Hepatocyte (in vitro differentiated cells): ENCODE measurements around the gene TRHDE. TPM values are rescaled to one million over a fixed set of nuclear protein-coding genes. Genes with fewer than 3 reads are reported as not detected.

Experiments used
- DNase-seq: peaks from one replicate; pipeline ENCODE4 v3.0.0-alpha.2; 2016; ENCODE audit warnings: low spot score
- H2AFZ ChIP-seq: fragments of 200-600 bp; sonication (generic); 2 replicates; pipeline ENCODE4 v1.6.0; 2016; ENCODE audit warnings: antibody characterized with exemption, mild to moderate bottlenecking
- H3K27ac ChIP-seq: fragments of 200-600 bp; sonication (generic); 2 replicates; pipeline ENCODE4 v1.5.1; 2016; ENCODE audit warnings: mild to moderate bottlenecking
- H3K27me3 ChIP-seq: fragments of 200-600 bp; sonication (generic); 2 replicates; pipeline ENCODE4 v1.6.1; 2016
- H3K36me3 ChIP-seq: fragments of 200-600 bp; sonication (generic); replicated peaks from 2 replicates; pipeline ENCODE4 v1.5.1; 2016; ENCODE audit warnings: low read depth; ENCODE audit not compliant: insufficient read depth
- H3K4me1 ChIP-seq: fragments of 200-600 bp; sonication (generic); 2 replicates; pipeline ENCODE4 v1.5.1; 2016; ENCODE audit warnings: mild to moderate bottlenecking, moderate library complexity; ENCODE audit not compliant: insufficient read depth
- H3K4me2 ChIP-seq: fragments of 200-600 bp; sonication (generic); 2 replicates; pipeline ENCODE4 v1.6.0; 2016
- H3K4me3 ChIP-seq: fragments of 200-600 bp; sonication (generic); 2 replicates; pipeline ENCODE4 v1.5.1; 2016; ENCODE audit warnings: mild to moderate bottlenecking
- H3K79me2 ChIP-seq: fragments of 200-600 bp; sonication (generic); 2 replicates; pipeline ENCODE4 v1.6.0; 2017; ENCODE audit warnings: mild to moderate bottlenecking
- H3K9me2 ChIP-seq: fragments of 200-600 bp; sonication (generic); replicated peaks from 2 replicates; pipeline ENCODE4 v1.6.0; 2017; ENCODE audit warnings: mild to moderate bottlenecking; ENCODE audit not compliant: insufficient read depth
- H3K9me3 ChIP-seq: fragments of 200-600 bp; sonication (generic); 2 replicates; pipeline ENCODE4 v1.5.1; 2016; ENCODE audit warnings: low read depth, mild to moderate bottlenecking
- H4K20me1 ChIP-seq: fragments of 200-600 bp; sonication (generic); 2 replicates; pipeline ENCODE4 v1.6.0; 2016; ENCODE audit warnings: mild to moderate bottlenecking; ENCODE audit not compliant: insufficient read depth, poor library complexity, severe bottlenecking
- EZH2 ChIP-seq: fragments of 200-600 bp; sonication (generic); IDR thresholded peaks from 2 replicates; pipeline ENCODE4 v1.6.1; 2016; ENCODE audit warnings: antibody characterized with exemption, mild to moderate bottlenecking, borderline replicate concordance
- EZH2phosphoT487 ChIP-seq: fragments of 200-600 bp; sonication (generic); IDR thresholded peaks from one replicate; pipeline ENCODE4 v1.6.1; 2018; ENCODE audit warnings: antibody characterized with exemption, mild to moderate bottlenecking, low read depth, moderate library complexity; ENCODE audit not compliant: unreplicated experiment, severe bottlenecking
- WGBS: methylation state at CpG from one replicate; pipeline ENCODE4 v1.1.6; 2016; ENCODE audit warnings: low lambda C conversion rate; ENCODE audit errors: missing lambda C conversion rate; 5-methylcytosine and 5-hydroxymethylcytosine counted together
- polyA plus RNA-seq: library from polyadenylated mRNA; unstranded; fragments of >200 nt; fragmentation: Nextera tagmentation; extraction: Ambion mirVana; gene quantifications from 2 replicates; pipeline ENCODE4 v1.2.1, GENCODE V29; 2016
- total RNA-seq: library from RNA; depleted of rRNA; stranded (reverse); fragments of >200 nt; gene quantifications from 2 replicates; pipeline ENCODE4 v1.2.3, GENCODE V29; 2014
- TF ChIP-seq, protein P1 (sequence below): fragments of 200-600 bp; sonication (generic); IDR thresholded peaks from 2 replicates; pipeline ENCODE4 v1.5.1; 2016; ENCODE audit warnings: antibody characterized with exemption, mild to moderate bottlenecking; ENCODE audit not compliant: poor library complexity

Gene TRHDE
- total and polyA plus RNA-seq, 2 experiments from 2014 or later, result 1.3 to 5.0 TPM

DNA sequence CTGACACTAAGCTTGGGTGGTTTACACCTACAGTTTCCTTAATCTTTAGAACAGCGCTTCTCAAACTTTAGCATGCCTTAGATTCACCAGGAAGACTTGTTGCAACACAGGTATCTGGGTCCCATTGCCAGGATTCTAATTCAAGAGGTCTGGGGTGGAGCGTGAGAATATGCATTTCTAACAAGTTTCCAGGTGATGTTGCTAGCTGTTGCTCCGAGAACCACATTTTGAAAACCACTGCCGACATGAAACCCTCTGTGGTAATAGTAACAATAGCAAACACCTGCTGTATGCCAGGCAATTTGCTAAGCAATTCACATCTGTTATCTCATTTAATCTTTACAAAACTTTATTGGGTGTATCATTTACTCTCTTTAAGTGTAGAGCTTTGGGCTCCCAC is 58.6 kb downstream of the TRHDE start:
- H3K27ac ChIP-seq, result no peak overlapping the region
- 92% methylated on average over 4 of the region's 4 CpGs for WGBS
- no peaks in the 10 kb centered on the region for H4K20me1 ChIP-seq
- H3K4me3 ChIP-seq, result no peak overlapping the region
- H3K9me3 ChIP-seq, result no peaks in the 10 kb centered on the region
- no peaks in the 10 kb centered on the region for H3K9me2 ChIP-seq
- TF ChIP-seq EZH2 (no peak), EZH2phosphoT487 (no peak)
- TF ChIP-seq, protein P1, sequence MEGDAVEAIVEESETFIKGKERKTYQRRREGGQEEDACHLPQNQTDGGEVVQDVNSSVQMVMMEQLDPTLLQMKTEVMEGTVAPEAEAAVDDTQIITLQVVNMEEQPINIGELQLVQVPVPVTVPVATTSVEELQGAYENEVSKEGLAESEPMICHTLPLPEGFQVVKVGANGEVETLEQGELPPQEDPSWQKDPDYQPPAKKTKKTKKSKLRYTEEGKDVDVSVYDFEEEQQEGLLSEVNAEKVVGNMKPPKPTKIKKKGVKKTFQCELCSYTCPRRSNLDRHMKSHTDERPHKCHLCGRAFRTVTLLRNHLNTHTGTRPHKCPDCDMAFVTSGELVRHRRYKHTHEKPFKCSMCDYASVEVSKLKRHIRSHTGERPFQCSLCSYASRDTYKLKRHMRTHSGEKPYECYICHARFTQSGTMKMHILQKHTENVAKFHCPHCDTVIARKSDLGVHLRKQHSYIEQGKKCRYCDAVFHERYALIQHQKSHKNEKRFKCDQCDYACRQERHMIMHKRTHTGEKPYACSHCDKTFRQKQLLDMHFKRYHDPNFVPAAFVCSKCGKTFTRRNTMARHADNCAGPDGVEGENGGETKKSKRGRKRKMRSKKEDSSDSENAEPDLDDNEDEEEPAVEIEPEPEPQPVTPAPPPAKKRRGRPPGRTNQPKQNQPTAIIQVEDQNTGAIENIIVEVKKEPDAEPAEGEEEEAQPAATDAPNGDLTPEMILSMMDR, result no peak
- no peak overlapping the region for H2AFZ ChIP-seq
- H3K4me2 ChIP-seq, result no peak overlapping the region
- no peak for DNase-seq
- no peaks in the 10 kb centered on the region for H3K79me2 ChIP-seq
- H3K27me3 ChIP-seq, result no peaks in the 10 kb centered on the region
- H3K4me1 ChIP-seq, result no peaks in the 10 kb centered on the region
- no peaks in the 10 kb centered on the region for H3K36me3 ChIP-seq

GRCh38 chr12:72337382-72337781 is 65.2 kb downstream of the TRHDE start:
- H3K27ac ChIP-seq, result no peak overlapping the region
- TF ChIP-seq EZH2phosphoT487 (no peak), EZH2 (no peak)
- TF ChIP-seq, protein P1, result no peak
- H3K4me3 ChIP-seq, result no peak overlapping the region
- DNase-seq, result no peak
- H3K4me2 ChIP-seq, result no peak overlapping the region
- no peaks in the 10 kb centered on the region for H3K9me3 ChIP-seq
- WGBS, result 80% methylated on average over 6 of the region's 6 CpGs
- no peaks in the 10 kb centered on the region for H3K79me2 ChIP-seq
- H3K36me3 ChIP-seq, result no peaks in the 10 kb centered on the region
- H3K9me2 ChIP-seq, result no peaks in the 10 kb centered on the region
- no peaks in the 10 kb centered on the region for H3K4me1 ChIP-seq
- no peaks in the 10 kb centered on the region for H3K27me3 ChIP-seq
- no peaks in the 10 kb centered on the region for H4K20me1 ChIP-seq
- no peak overlapping the region for H2AFZ ChIP-seq

DNA sequence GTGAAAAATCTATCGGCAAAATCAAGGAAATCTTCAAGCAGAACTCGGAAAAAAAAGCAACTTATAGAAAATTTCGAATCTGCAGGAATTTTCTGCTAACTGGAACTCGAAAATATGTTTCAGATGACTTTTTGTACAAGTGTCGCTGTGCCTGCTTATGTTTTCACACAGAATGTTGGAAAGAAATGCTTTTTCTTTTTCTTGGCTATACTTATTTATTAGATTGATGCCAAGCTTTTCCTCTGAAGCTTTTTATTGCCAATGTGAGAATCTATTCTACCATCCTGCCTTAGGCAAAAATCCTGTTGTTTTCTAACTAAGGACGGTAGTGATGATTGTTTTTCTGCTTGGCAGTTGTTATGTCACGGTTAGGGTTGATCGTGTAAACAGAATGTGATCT is 65.8 kb downstream of the TRHDE start:
- 81% methylated on average over 8 of the region's 8 CpGs for WGBS
- TF ChIP-seq, protein P1, result no peak
- TF ChIP-seq EZH2 (no peak), EZH2phosphoT487 (no peak)
- Histone ChIP-seq H2AFZ (no peak overlapping the region), H3K27ac (no peak overlapping the region), H3K36me3 (no peaks in the 10 kb centered on the region), H3K27me3 (no peaks in the 10 kb centered on the region), H3K9me2 (no peaks in the 10 kb centered on the region), H3K9me3 (no peaks in the 10 kb centered on the region), H3K4me2 (no peak overlapping the region), H4K20me1 (no peaks in the 10 kb centered on the region), H3K4me3 (no peak overlapping the region), H3K4me1 (no peaks in the 10 kb centered on the region), H3K79me2 (no peaks in the 10 kb centered on the region)
- no peak for DNase-seq

- 51% methylated on average over 4 of the region's 4 CpGs for WGBS
These were observed 66.3 kb downstream of the TRHDE start for GRCh38 chr12:72338437-72338836.

More at GRCh38 chr12:72338437-72338836, 66.3 kb downstream of the TRHDE start:
- Histone ChIP-seq H3K9me3 (no peaks in the 10 kb centered on the region), H3K4me1 (no peaks in the 10 kb centered on the region), H2AFZ (no peak overlapping the region), H3K9me2 (no peaks in the 10 kb centered on the region), H3K4me2 (no peak overlapping the region), H3K27me3 (no peaks in the 10 kb centered on the region), H3K27ac (no peak overlapping the region), H3K79me2 (no peaks in the 10 kb centered on the region), H3K36me3 (no peaks in the 10 kb centered on the region), H3K4me3 (no peak overlapping the region), H4K20me1 (no peaks in the 10 kb centered on the region)
- TF ChIP-seq, protein P1, result no peak
- TF ChIP-seq EZH2phosphoT487 (peak; percentile 58), EZH2 (no peak)
- peak; percentile 54 for DNase-seq
